SU-DHL-6 (cell line): Measurements from ENCODE around the gene AP2A2.

Experiments used
- H2AFZ ChIP-seq: fragments of 200-600 bp; sonication (generic); 2 replicates; pipeline ENCODE4 v1.6.1; 2014; ENCODE audit warnings: low read depth, mild to moderate bottlenecking, moderate library complexity, mixed read lengths, antibody characterized with exemption, low read length; ENCODE audit not compliant: severe bottlenecking
- H3F3A ChIP-seq: fragments of 200-600 bp; shearing (Covaris generic); 2 replicates; pipeline ENCODE4 v1.6.0; 2016; ENCODE audit warnings: antibody characterized with exemption, mild to moderate bottlenecking; ENCODE audit not compliant: insufficient read depth
- H3K27ac ChIP-seq: fragments of 200-600 bp; sonication (generic); 2 replicates; pipeline ENCODE4 v1.5.1; 2016; ENCODE audit warnings: low read depth, mild to moderate bottlenecking, low read length, moderate library complexity, mixed read lengths
- H3K27me3 ChIP-seq: fragments of 200-600 bp; sonication (generic), shearing (Covaris generic); 2 replicates; pipeline ENCODE4 v1.6.0; 2014; ENCODE audit warnings: mild to moderate bottlenecking, low read length
- H3K36me3 ChIP-seq: fragments of 200-600 bp; sonication (generic); 2 replicates; pipeline ENCODE4 v1.6.1; 2014; ENCODE audit warnings: mild to moderate bottlenecking, low read length, mixed read lengths
- H3K4me2 ChIP-seq: fragments of 300-600, 200-600 bp; shearing (Covaris generic), sonication (generic); 2 replicates; pipeline ENCODE4 v1.6.0; 2014; ENCODE audit warnings: low read length, low read depth, mild to moderate bottlenecking; ENCODE audit not compliant: poor library complexity, severe bottlenecking
- H3K4me3 ChIP-seq: fragments of 200-600 bp; sonication (generic); 2 replicates; pipeline ENCODE4 v1.5.1; 2014; ENCODE audit warnings: antibody characterized with exemption, low read length, mild to moderate bottlenecking, mixed read lengths; ENCODE audit not compliant: insufficient read depth, poor library complexity, severe bottlenecking
- H3K79me2 ChIP-seq: fragments of 200-600 bp; sonication (generic); 2 replicates; pipeline ENCODE4 v1.6.1; 2014; ENCODE audit warnings: mild to moderate bottlenecking, low read length, moderate library complexity; ENCODE audit not compliant: insufficient read depth
- H3K9ac ChIP-seq: fragments of 200-600 bp; sonication (generic); 2 replicates; pipeline ENCODE4 v1.7.0; 2014; ENCODE audit warnings: mild to moderate bottlenecking, low read length
- H3K9me2 ChIP-seq: fragments of 200-600 bp; sonication (generic); replicated peaks from 2 replicates; pipeline ENCODE4 v1.6.1; 2014; ENCODE audit warnings: low read length; ENCODE audit not compliant: insufficient read depth
- H3K9me3 ChIP-seq: fragments of 200-600 bp; sonication (generic); 2 replicates; pipeline ENCODE4 v1.6.1; 2014; ENCODE audit warnings: low read length, mixed read lengths; ENCODE audit not compliant: insufficient read depth
- H4K20me1 ChIP-seq: fragments of 200-600 bp; sonication (generic); 2 replicates; pipeline ENCODE4 v1.6.1; 2014; ENCODE audit warnings: low read depth, mild to moderate bottlenecking, antibody characterized with exemption, low read length, moderate library complexity, mixed read lengths
- EZH2phosphoT487 ChIP-seq: fragments of 200-600 bp; sonication (generic), shearing (Covaris generic); conservative IDR thresholded peaks from 2 replicates; pipeline ENCODE4 v1.6.1; 2018; ENCODE audit warnings: mild to moderate bottlenecking, antibody characterized with exemption, low read length, moderate library complexity, mixed read lengths
- TF ChIP-seq, protein P1 (sequence below): fragments of 200-600 bp; sonication (generic); IDR thresholded peaks from one replicate; pipeline ENCODE4 v1.5.1; 2017; ENCODE audit warnings: antibody characterized with exemption, mild to moderate bottlenecking, low read length, moderate library complexity; ENCODE audit not compliant: insufficient read depth, poor library complexity, severe bottlenecking

AP2A2 gene

DNA sequence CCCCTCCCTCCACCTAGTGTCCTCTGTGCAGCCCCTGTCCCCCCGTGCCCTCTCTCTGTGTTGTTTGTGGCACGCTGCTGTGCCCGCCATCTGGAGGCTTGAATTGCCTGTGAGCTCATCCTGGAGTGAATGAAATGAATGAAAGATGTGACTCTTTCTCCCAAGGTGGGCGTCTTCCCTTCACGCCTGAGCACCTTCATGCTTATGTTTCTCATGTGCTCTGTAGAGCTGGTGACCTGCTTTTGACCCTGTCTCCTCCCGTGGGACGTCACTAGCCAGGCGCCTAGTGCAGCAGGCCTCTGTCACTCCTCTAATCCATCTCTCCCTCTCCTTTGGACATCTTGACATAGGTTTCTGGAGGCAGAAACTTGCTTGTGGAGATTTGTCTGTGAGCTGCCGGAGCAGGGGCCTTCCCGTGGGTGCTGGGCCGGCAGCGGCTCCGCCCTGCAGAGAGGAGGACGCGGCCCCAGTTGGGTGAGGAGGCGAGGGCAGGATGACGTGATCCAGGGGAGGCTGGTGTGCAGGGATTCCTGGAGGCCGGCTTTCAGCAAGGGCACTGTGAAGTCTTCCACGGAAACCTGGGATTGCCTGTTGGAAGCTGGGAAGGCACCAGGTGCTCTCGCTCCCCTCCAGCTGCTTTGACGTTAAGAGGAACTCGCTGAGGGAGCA is 70.2 kb downstream of the AP2A2 start:
- Histone ChIP-seq H3K9me3 (no peaks in the 10 kb centered on the region), H3K4me3 (no peak overlapping the region), H2AFZ (no peak overlapping the region), H4K20me1 (no peaks in the 10 kb centered on the region), H3K36me3 (no peaks in the 10 kb centered on the region), H3K27ac (no peak overlapping the region), H3K27me3 (no peaks in the 10 kb centered on the region), H3K9me2 (no peaks in the 10 kb centered on the region), H3K9ac (no peak overlapping the region), H3F3A (no peaks in the 10 kb centered on the region), H3K4me2 (no peak overlapping the region), H3K79me2 (no peaks in the 10 kb centered on the region)
- TF ChIP-seq, protein P1, sequence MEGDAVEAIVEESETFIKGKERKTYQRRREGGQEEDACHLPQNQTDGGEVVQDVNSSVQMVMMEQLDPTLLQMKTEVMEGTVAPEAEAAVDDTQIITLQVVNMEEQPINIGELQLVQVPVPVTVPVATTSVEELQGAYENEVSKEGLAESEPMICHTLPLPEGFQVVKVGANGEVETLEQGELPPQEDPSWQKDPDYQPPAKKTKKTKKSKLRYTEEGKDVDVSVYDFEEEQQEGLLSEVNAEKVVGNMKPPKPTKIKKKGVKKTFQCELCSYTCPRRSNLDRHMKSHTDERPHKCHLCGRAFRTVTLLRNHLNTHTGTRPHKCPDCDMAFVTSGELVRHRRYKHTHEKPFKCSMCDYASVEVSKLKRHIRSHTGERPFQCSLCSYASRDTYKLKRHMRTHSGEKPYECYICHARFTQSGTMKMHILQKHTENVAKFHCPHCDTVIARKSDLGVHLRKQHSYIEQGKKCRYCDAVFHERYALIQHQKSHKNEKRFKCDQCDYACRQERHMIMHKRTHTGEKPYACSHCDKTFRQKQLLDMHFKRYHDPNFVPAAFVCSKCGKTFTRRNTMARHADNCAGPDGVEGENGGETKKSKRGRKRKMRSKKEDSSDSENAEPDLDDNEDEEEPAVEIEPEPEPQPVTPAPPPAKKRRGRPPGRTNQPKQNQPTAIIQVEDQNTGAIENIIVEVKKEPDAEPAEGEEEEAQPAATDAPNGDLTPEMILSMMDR: no peak
- no peak for TF ChIP-seq EZH2phosphoT487

- Histone ChIP-seq H3K27ac (no peak overlapping the region), H3K9ac (no peak overlapping the region), H3K79me2 (no peaks in the 10 kb centered on the region), H3K4me2 (no peak overlapping the region), H3F3A (no peaks in the 10 kb centered on the region), H3K4me3 (no peak overlapping the region), H3K9me3 (no peaks in the 10 kb centered on the region), H3K36me3 (no peaks in the 10 kb centered on the region), H4K20me1 (no peaks in the 10 kb centered on the region), H3K9me2 (no peaks in the 10 kb centered on the region), H3K27me3 (no peaks in the 10 kb centered on the region), H2AFZ (no peak overlapping the region)
- TF ChIP-seq, protein P1: no peak
- TF ChIP-seq EZH2phosphoT487: no peak
These were observed 71.0 kb downstream of the AP2A2 start for GRCh38 chr11:996681-997080.

DNA sequence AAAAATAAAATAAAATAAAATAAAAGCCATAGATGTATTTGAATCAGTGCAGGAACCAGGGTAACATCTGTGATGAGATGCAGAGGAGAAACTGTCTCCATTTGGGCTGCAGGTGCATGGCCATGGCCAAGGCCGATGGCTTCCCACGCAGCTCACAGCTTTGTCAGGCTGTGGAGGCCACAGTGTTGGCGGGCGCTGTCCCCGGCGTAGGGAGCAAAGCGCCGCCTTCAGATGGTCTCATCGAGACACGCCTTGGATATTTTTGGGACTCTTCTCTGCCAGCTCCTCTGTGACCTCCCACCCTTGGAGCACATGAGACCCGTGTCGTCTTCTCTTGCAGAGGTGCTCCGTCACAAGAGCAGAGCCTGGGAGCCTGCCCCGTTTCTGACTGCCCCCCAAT is 72.2 kb downstream of the AP2A2 start:
- no peak overlapping the region for H3K9ac ChIP-seq
- H3F3A ChIP-seq: no peaks in the 10 kb centered on the region
- no peaks in the 10 kb centered on the region for H3K79me2 ChIP-seq
- H3K4me3 ChIP-seq: no peak overlapping the region
- no peaks in the 10 kb centered on the region for H3K9me3 ChIP-seq
- no peaks in the 10 kb centered on the region for H3K9me2 ChIP-seq
- no peak for TF ChIP-seq EZH2phosphoT487
- TF ChIP-seq, protein P1: no peak
- H4K20me1 ChIP-seq: no peaks in the 10 kb centered on the region
- H3K36me3 ChIP-seq: no peaks in the 10 kb centered on the region
- no peak overlapping the region for H3K27ac ChIP-seq
- no peaks in the 10 kb centered on the region for H3K27me3 ChIP-seq
- no peak overlapping the region for H2AFZ ChIP-seq
- no peak overlapping the region for H3K4me2 ChIP-seq
